Caki2 (cell line): Measurements from ENCODE around the gene APOA4. TPM values are rescaled to one million over a fixed set of nuclear protein-coding genes. Genes with fewer than 3 reads are reported as not detected.
"Not testable (repeated sequence)": the region's sequence is repeated elsewhere in the genome, so short reads cannot be mapped to it uniquely, and the experiment has no call there.

Source experiments
- DNase-seq: peaks from one replicate; pipeline ENCODE4 v3.0.0-alpha.2; 2015; ENCODE audit warnings: low read depth
- in situ Hi-C: cut with HindIII; loops from 2 replicates; pipeline ENCODE4 v1.10.0; 2016; ENCODE audit warnings: low sequenced_read_pairs, low pct_unique_long_range_greater_than_20kb, mixed read lengths
- total RNA-seq: library from RNA; depleted of rRNA; stranded (reverse); fragments of >200 nt; shearing (Covaris generic); gene quantifications from 2 replicates; pipeline ENCODE4 v1.2.3, GENCODE V29; 2014; ENCODE audit warnings: low replicate concordance

The APOA4 gene
- total RNA-seq, 1 experiment from 2014 or later = not detected

GRCh38 chr11:116813781-116814471, 9.2 kb downstream of the APOA4 start:
- DNase-seq = no peak
- in situ Hi-C loops = no loop called here

DNA sequence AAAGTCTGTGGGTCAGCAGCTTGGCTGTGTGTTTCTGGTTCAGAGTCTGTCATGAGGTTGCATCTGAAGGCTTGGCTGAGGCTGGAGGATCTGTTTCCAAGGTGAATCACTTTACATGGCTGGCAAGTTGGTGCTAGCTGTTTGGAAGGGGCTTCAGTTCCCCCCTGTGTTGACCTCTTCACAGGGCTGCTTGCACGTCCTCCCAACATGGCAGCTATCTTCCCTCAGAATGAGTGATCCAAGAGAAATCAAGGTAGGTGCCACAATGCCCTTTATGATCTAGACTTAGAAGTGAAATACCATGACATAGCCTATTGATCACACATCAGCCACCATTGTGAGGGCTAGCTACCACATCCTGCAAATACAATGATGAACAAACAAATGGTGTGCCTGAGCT, 9.9 kb downstream of the APOA4 start:
- in situ Hi-C loops = no loop called here
- DNase-seq = no peak

DNA sequence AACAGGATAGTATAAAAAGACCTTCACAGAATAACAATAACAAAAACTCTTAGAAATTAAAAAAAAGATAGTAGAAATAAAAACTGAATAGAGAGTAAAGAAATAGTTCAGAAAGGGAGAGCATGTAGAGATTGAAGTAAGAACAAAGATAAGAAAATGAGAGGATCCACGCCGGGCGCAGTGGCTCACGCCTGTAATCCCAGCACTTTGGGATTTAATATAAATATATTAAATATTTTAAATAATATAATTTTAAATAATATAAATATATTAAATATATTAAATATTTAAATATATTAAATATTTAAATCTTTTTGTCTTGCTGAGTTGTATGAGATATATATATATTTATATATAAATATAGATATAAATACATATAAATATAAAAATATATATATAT, 11.0 kb downstream of the APOA4 start:
- in situ Hi-C loops = no loop called here
- DNase-seq = no peak

- in situ Hi-C loops = no loop called here
- no peak for DNase-seq
Measured at GRCh38 chr11:116811194-116811593, 11.9 kb downstream of the APOA4 start.

- DNase-seq = no peak
Measured at GRCh38 chr11:116808262-116809175, 14.6 kb downstream of the APOA4 start.

GRCh38 chr11:116807601-116808261, 15.4 kb downstream of the APOA4 start:
- in situ Hi-C loops = no loop called here
- DNase-seq = no peak

More at GRCh38 chr11:116808262-116809175, 14.6 kb downstream of the APOA4 start:
- in situ Hi-C loops = no loop called here

DNA sequence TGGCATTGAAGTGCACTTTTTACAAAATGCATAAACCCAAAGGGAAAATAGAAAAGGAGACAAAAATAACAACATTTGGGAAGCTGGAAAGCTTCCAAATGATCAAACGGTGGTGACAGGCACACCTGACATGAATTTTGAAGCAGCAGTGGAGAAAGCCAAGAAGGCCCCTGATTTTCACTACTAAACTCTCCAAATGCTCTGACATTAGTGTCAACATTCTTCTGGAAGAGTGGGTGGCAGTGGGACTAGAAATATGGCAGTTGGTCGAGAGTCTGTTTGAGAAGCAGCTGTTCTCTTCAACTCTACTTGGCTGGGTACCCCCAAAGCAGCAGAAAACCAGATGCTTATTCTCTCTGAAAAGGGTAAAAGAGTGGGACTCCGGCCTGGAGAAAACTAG, 19.1 kb downstream of the APOA4 start:
- in situ Hi-C loops = no loop called here
- DNase-seq = no peak

DNA sequence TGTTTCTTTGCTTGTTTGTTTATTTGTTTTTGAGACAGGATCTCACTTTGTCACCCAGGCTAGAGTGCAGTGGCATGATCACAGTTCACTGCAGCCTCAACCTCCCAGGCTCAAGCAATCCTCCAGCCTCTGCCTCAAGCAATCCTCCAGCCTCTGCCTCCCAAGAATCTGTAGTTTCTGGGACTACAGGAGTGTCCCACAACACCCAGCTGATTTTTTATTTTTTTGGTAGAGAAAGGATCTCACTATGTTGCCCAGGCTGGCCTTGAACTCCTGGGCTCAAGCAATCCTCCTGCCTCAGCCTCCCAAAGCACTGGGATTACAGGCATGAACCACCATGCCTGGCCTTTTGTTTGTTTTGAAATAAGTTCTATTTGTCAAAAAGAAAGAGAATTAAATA, 21.4 kb downstream of the APOA4 start:
- DNase-seq, in situ Hi-C loops: not testable (repeated sequence)

- DNase-seq = no peak
- in situ Hi-C loops = no loop called here
Measured at GRCh38 chr11:116800610-116801009, 22.5 kb downstream of the APOA4 start.

DNA sequence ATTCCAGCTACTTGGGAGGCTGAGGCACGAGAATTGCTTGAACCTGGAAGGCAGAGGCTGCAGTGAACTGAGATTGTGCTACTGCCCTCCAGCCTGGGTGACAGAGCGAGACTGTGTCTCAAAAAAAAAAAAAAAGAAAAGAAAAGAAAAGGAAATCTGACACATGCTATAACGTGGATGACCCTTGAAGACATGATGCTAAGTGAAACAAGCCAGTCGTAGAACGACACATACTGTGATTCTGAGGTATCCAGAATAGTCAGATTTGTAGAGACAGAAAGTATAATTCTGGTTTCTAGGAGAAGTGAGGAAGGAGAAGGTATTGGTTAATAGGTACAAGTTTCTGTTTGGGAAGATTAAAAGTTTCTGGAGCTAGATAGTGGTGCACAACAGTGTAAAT, 24.7 kb downstream of the APOA4 start:
- no peak for DNase-seq
- in situ Hi-C loops = no loop called here

GRCh38 chr11:116797816-116798215, 25.3 kb downstream of the APOA4 start:
- DNase-seq = no peak
- in situ Hi-C loops = no loop called here

DNA sequence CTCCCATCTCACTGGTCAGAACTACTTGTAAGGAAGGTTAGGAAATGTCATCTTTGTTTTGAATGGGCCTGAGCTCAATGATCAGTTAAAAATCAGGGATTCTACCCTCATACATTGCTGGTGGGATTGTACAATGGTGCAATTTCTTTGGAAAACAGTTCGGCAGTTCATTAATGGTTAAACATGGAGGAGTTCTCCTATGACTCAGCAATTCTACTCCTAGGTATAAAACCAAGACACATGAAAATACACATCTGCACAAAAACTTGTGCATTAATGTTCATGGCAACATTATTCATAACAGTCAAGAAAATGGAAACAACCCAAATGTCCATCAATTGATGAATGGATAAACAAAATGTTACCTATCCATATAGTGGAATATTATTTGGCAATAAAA, 26.6 kb downstream of the APOA4 start:
- no peak for DNase-seq
- in situ Hi-C loops = no loop called here

GRCh38 chr11:116794851-116795250, 28.3 kb downstream of the APOA4 start:
- DNase-seq = no peak
- in situ Hi-C loops = no loop called here

GRCh38 chr11:116793772-116794097, 29.4 kb downstream of the APOA4 start:
- no peak for DNase-seq
- in situ Hi-C loops = no loop called here

GRCh38 chr11:116792869-116793771, 30.0 kb downstream of the APOA4 start:
- DNase-seq = no peak

DNA sequence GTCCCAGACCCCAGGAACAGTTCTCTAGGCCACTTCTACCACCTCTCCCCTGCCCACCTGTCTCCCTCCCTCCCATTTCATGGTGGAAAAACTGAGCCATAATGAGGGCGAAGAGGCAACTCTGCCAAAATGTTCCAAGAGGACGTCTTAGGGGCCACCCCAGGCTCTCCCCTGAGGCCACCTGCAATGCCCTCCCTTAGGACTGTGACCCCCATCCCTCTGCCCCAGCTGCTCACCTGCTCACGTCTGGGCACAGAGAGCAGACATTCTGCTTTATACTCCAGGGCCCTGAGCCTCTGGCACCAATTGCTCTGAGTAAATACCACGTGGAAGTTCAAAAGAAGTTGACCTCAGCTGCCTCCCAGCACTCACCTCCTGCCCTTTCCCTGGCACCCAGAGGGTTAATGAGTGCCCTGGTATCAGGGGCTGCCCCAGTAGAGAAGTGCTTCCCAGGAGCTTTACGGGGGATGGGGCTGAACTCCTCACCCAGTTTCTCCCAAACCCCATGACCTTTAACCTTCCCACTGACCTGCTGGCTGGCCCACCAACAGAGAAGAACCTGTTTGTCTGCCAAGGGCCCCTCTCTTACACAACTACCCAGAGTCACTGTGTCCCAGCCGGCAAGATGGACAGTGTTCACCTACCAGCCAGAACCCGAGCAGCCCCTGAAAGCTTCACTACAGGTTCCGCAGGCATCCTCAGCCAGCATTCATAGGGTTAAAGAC, 30.8 kb downstream of the APOA4 start:
- in situ Hi-C loops = no loop called here
- no peak for DNase-seq

More at GRCh38 chr11:116792869-116793771, 30.0 kb downstream of the APOA4 start:
- in situ Hi-C loops = no loop called here

- in situ Hi-C loops = no loop called here
Measured at GRCh38 chr11:116791813-116792143, 31.3 kb downstream of the APOA4 start, which contains the start of gene APOA5. Gene APOA5, minus strand, starts transcription at chr11:116791879. Its CDS starts 19 bp downstream, at chr11:116791860.

More at GRCh38 chr11:116791813-116792143, 31.3 kb downstream of the APOA4 start, which contains the start of gene APOA5:
- DNase-seq = no peak
